Osteocyte (in vitro differentiated cells): ENCODE data around the gene KLLN. TPM values are rescaled to one million over a fixed set of nuclear protein-coding genes. Genes with fewer than 3 reads are reported as not detected.
"Not testable (repeated sequence)": the region's sequence is repeated elsewhere in the genome, so short reads cannot be mapped to it uniquely, and the experiment has no call there.

Source experiments
- DNase-seq: peaks from one replicate; pipeline ENCODE4 v3.0.0; 2021; ENCODE audit warnings: mixed read lengths; ENCODE audit not compliant: unreplicated experiment; ENCODE audit errors: extremely low spot score
- H3K27ac Mint-ChIP-seq: one replicate; pipeline ENCODE4 v1.8.0; 2021; ENCODE audit warnings: mild to moderate bottlenecking, mixed read lengths; ENCODE audit not compliant: unreplicated experiment
- H3K27me3 Mint-ChIP-seq: one replicate; pipeline ENCODE4 v1.8.0; 2021; ENCODE audit warnings: mixed read lengths; ENCODE audit not compliant: unreplicated experiment
- H3K36me3 Mint-ChIP-seq: one replicate; pipeline ENCODE4 v1.8.0; 2021; ENCODE audit warnings: mixed read lengths; ENCODE audit not compliant: unreplicated experiment
- H3K4me1 Mint-ChIP-seq: one replicate; pipeline ENCODE4 v1.8.0; 2021; ENCODE audit warnings: mixed read lengths; ENCODE audit not compliant: unreplicated experiment
- H3K4me3 Mint-ChIP-seq: one replicate; pipeline ENCODE4 v1.8.0; 2021; ENCODE audit warnings: mild to moderate bottlenecking, moderate library complexity, mixed read lengths; ENCODE audit not compliant: unreplicated experiment
- H3K9me3 Mint-ChIP-seq: one replicate; pipeline ENCODE4 v1.8.0; 2021; ENCODE audit warnings: mixed read lengths; ENCODE audit not compliant: unreplicated experiment
- total RNA-seq: library from RNA; stranded (reverse); gene quantifications from 2 replicates; pipeline ENCODE4 v1.2.1, GENCODE V29; 2021
- TF ChIP-seq, protein P1 (sequence below): fragments of 200-600 bp; sonication (generic); IDR thresholded peaks from 2 replicates; pipeline ENCODE4 v1.5.0; 2021; ENCODE audit warnings: antibody characterized with exemption, mild to moderate bottlenecking, moderate library complexity

KLLN gene
- total RNA-seq, 1 donor from 2014 or later = 0.46 TPM

- H3K4me1 Mint-ChIP-seq = peaks cover 10% of the 10 kb centered on the region
- no peak overlapping the region for H3K27ac Mint-ChIP-seq
- H3K27me3 Mint-ChIP-seq = no peaks in the 10 kb centered on the region
- peaks cover 36% of the 10 kb centered on the region for H3K36me3 Mint-ChIP-seq
- no peak for DNase-seq
- no peak overlapping the region for H3K4me3 Mint-ChIP-seq
- TF ChIP-seq, protein P1, sequence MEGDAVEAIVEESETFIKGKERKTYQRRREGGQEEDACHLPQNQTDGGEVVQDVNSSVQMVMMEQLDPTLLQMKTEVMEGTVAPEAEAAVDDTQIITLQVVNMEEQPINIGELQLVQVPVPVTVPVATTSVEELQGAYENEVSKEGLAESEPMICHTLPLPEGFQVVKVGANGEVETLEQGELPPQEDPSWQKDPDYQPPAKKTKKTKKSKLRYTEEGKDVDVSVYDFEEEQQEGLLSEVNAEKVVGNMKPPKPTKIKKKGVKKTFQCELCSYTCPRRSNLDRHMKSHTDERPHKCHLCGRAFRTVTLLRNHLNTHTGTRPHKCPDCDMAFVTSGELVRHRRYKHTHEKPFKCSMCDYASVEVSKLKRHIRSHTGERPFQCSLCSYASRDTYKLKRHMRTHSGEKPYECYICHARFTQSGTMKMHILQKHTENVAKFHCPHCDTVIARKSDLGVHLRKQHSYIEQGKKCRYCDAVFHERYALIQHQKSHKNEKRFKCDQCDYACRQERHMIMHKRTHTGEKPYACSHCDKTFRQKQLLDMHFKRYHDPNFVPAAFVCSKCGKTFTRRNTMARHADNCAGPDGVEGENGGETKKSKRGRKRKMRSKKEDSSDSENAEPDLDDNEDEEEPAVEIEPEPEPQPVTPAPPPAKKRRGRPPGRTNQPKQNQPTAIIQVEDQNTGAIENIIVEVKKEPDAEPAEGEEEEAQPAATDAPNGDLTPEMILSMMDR = no peak
- H3K9me3 Mint-ChIP-seq = peaks cover 12% of the 10 kb centered on the region
Measured at GRCh38 chr10:87887548-87888289, 24.4 kb upstream of the KLLN start.

DNA sequence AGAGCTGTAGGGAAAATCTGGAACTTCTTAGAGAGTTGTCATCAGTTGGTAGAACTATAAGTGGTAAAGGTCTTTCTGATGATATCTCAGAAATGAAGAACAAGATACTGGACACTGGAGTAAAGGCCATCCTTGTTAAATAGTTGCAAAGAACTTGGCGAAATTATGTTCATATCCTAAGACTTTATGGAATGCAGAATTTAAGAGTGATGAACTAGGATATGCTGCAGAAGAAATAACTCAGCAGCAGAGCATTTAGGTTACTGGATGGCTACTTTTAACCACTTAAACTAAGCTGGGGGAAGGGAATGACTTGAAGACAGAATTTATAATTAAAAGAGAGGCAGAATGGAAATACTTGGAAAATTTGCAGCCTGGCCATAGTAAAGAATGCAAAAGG lies 23.8 kb upstream of the KLLN start:
- Mint-ChIP-seq H3K4me3 (no peak overlapping the region), H3K4me1 (peaks cover 8% of the 10 kb centered on the region), H3K27ac (no peak overlapping the region), H3K27me3 (no peaks in the 10 kb centered on the region), H3K36me3 (peaks cover 31% of the 10 kb centered on the region), H3K9me3 (peaks cover 12% of the 10 kb centered on the region)
- DNase-seq = no peak
- TF ChIP-seq, protein P1 = no peak

GRCh38 chr10:87886635-87887034 lies 23.3 kb upstream of the KLLN start:
- DNase-seq = no peak
- TF ChIP-seq, protein P1 = no peak
- Mint-ChIP-seq H3K4me3 (no peak overlapping the region), H3K9me3 (peaks cover 12% of the 10 kb centered on the region), H3K27ac (no peak overlapping the region), H3K27me3 (no peaks in the 10 kb centered on the region), H3K36me3 (peaks cover 36% of the 10 kb centered on the region), H3K4me1 (peaks cover 11% of the 10 kb centered on the region)

GRCh38 chr10:87882555-87883294 lies 19.4 kb upstream of the KLLN start:
- DNase-seq = no peak
- H3K4me1 Mint-ChIP-seq = peaks cover 26% of the 10 kb centered on the region
- H3K36me3 Mint-ChIP-seq = peaks cover 51% of the 10 kb centered on the region
- H3K27me3 Mint-ChIP-seq = no peaks in the 10 kb centered on the region
- H3K27ac Mint-ChIP-seq = no peak overlapping the region
- no peak overlapping the region for H3K4me3 Mint-ChIP-seq
- peaks cover 12% of the 10 kb centered on the region for H3K9me3 Mint-ChIP-seq
- TF ChIP-seq, protein P1 = no peak

GRCh38 chr10:87881373-87882059 lies 18.2 kb upstream of the KLLN start:
- Mint-ChIP-seq H3K4me1 (peaks cover 21% of the 10 kb centered on the region), H3K36me3 (peaks cover 39% of the 10 kb centered on the region)
- not testable (repeated sequence) for H3K27ac Mint-ChIP-seq, DNase-seq, H3K27me3 Mint-ChIP-seq, H3K4me3 Mint-ChIP-seq, H3K9me3 Mint-ChIP-seq
